ENCODE results near the gene OLFML1.

Gene OLFML1

DNA sequence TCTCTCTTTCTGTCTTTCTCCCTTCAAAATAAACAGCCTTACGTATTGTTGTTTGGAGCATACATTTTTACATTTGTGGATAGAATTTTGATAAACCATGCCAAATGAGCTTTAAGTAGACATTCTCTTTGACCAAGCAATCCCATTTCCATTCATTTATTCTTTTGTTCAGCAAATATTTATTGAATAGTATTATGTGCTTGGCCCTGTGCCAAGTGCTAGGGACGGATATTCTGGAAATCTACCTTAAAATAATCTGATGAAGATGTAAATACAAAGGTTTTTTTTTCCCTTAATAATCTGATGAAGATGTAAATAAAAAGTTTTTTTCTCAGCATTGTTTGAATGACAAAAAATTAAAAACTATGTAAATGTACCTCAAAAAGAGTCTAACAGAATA, 2.1 kb downstream of the OLFML1 start:
- H3K36me3 ChIP-seq (ENCODE audit: control insufficient read depth in 2 of 2, insufficient read depth in 1 of 2, low read length in 2 of 2), result no peaks in the 10 kb centered on the region
- no peaks in the 10 kb centered on the region for H3K9me3 ChIP-seq (ENCODE audit: control insufficient read depth, insufficient read depth, low read depth, low read length)
- TF ChIP-seq ZNF324 (tag by site-specific recombination; IDR thresholded peaks at IDR 0.05) (no peak), ZIC2 (tag by site-specific recombination; IDR thresholded peaks at IDR 0.05) (no peak), PRDM1 (tag by site-specific recombination; IDR thresholded peaks at IDR 0.05) (no peak), ZNF133 (tag by site-specific recombination; IDR thresholded peaks at IDR 0.05) (no peak), KLF1 (tag by site-specific recombination; IDR thresholded peaks at IDR 0.05) (no peak), ZFP37 (tag by site-specific recombination; IDR thresholded peaks at IDR 0.05) (no peak), ZBTB48 (tag by site-specific recombination; IDR thresholded peaks at IDR 0.05) (no peak), ZNF776 (tag by site-specific recombination; IDR thresholded peaks at IDR 0.05; ENCODE audit: borderline replicate concordance) (no peak), ZNF558 (tag by site-specific recombination; IDR thresholded peaks at IDR 0.05) (no peak), ZNF10 (tag by site-specific recombination; IDR thresholded peaks at IDR 0.05) (no peak), ZSCAN30 (tag by site-specific recombination; IDR thresholded peaks at IDR 0.05) (no peak), GFI1B (tag by site-specific recombination; IDR thresholded peaks at IDR 0.05) (no peak), ZNF335 (tag by site-specific recombination; conservative IDR thresholded peaks at IDR 0.05) (no peak), ZNF830 (tag by site-specific recombination; IDR thresholded peaks at IDR 0.05; ENCODE audit: low read depth) (no peak), IKZF3 (tag by site-specific recombination; IDR thresholded peaks at IDR 0.05) (no peak), TRIM28 (IDR thresholded peaks at IDR 0.05; ENCODE audit: borderline replicate concordance, low read length) (no peak)
- TF ChIP-seq, protein P1, sequence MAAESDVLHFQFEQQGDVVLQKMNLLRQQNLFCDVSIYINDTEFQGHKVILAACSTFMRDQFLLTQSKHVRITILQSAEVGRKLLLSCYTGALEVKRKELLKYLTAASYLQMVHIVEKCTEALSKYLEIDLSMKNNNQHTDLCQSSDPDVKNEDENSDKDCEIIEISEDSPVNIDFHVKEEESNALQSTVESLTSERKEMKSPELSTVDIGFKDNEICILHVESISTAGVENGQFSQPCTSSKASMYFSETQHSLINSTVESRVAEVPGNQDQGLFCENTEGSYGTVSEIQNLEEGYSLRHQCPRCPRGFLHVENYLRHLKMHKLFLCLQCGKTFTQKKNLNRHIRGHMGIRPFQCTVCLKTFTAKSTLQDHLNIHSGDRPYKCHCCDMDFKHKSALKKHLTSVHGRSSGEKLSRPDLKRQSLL (tag by site-specific recombination; IDR thresholded peaks at IDR 0.05), result no peak
- TF ChIP-seq, protein P2, sequence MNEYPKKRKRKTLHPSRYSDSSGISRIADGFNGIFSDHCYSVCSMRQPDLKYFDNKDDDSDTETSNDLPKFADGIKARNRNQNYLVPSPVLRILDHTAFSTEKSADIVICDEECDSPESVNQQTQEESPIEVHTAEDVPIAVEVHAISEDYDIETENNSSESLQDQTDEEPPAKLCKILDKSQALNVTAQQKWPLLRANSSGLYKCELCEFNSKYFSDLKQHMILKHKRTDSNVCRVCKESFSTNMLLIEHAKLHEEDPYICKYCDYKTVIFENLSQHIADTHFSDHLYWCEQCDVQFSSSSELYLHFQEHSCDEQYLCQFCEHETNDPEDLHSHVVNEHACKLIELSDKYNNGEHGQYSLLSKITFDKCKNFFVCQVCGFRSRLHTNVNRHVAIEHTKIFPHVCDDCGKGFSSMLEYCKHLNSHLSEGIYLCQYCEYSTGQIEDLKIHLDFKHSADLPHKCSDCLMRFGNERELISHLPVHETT (tag by site-specific recombination; IDR thresholded peaks at IDR 0.05), result no peak
- TF ChIP-seq, protein P3, sequence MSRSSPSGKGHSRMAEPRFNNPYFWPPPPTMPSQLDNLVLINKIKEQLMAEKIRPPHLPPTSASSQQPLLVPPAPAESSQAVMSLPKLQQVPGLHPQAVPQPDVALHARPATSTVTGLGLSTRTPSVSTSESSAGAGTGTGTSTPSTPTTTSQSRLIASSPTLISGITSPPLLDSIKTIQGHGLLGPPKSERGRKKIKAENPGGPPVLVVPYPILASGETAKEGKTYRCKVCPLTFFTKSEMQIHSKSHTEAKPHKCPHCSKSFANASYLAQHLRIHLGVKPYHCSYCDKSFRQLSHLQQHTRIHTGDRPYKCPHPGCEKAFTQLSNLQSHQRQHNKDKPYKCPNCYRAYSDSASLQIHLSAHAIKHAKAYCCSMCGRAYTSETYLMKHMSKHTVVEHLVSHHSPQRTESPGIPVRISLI (tag by site-specific recombination; IDR thresholded peaks at IDR 0.05), result no peak
- H3K4me1 ChIP-seq (ENCODE audit: control insufficient read depth, insufficient read depth, low read length), result no peaks in the 10 kb centered on the region
- H3K27ac ChIP-seq (ENCODE audit: extremely low read depth, low read depth, low read length), result no peak overlapping the region
- ChIA-PET CTCF (interaction anchor here (0.6 kb wide), 1 partner anchor 18 kb away, joined by 3 read pairs; no protein-coding TSS in a partner anchor), POLR2A (no interaction called here)
- no peak overlapping the region for H3K4me3 ChIP-seq (ENCODE audit: low read depth, low read length)

DNA sequence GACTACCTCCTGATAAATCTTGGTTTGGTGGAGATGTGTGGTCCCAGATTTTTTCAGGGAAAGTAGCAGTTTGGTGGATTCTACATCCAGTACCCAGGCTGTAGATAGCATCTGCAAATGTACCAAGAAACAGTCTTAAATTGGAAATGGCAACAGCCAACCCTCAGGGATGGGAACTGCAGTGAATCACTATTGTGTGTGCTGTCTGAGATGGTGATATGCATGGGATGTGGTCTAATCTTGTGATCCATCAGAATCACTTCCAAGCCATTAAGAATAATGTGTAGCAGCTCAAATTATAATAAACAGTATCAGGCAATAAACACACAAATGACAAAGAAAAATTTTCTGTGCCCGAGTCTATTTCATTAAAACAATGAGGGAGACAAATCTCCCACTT, 3.4 kb downstream of the OLFML1 start:
- Histone ChIP-seq H3K4me3 (ENCODE audit: low read depth, low read length) (no peak overlapping the region), H3K9me3 (ENCODE audit: control insufficient read depth, insufficient read depth, low read depth, low read length) (no peaks in the 10 kb centered on the region), H3K36me3 (ENCODE audit: control insufficient read depth in 2 of 2, insufficient read depth in 1 of 2, low read length in 2 of 2) (no peaks in the 10 kb centered on the region), H3K4me1 (ENCODE audit: control insufficient read depth, insufficient read depth, low read length) (no peaks in the 10 kb centered on the region), H3K27ac (ENCODE audit: extremely low read depth, low read depth, low read length) (no peak overlapping the region)
- CTCF ChIA-PET, result no interaction called here
- TF ChIP-seq ZSCAN23 (tag by site-specific recombination; IDR thresholded peaks at IDR 0.05) (no peak), KLF16 (tag by site-specific recombination; IDR thresholded peaks at IDR 0.05) (no peak)
- TF ChIP-seq, protein P4, sequence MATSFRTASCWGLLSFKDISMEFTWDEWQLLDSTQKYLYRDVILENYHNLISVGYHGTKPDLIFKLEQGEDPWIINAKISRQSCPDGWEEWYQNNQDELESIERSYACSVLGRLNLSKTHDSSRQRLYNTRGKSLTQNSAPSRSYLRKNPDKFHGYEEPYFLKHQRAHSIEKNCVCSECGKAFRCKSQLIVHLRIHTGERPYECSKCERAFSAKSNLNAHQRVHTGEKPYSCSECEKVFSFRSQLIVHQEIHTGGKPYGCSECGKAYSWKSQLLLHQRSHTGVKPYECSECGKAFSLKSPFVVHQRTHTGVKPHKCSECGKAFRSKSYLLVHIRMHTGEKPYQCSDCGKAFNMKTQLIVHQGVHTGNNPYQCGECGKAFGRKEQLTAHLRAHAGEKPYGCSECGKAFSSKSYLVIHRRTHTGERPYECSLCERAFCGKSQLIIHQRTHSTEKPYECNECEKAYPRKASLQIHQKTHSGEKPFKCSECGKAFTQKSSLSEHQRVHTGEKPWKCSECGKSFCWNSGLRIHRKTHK (tag by site-specific recombination; IDR thresholded peaks at IDR 0.05), result no peak
- POLR2A ChIA-PET, result no interaction called here

Measured in HEK293 (cell line).